OCI-LY7 (cell line): ENCODE data around the gene KIAA1328. TPM values are rescaled to one million over a fixed set of nuclear protein-coding genes. Genes with fewer than 3 reads are reported as not detected.

ENCODE experiments used
- BruUV-seq: library from RNA; stranded (reverse); fragments of 400-500 nt; replicated peaks from 2 replicates; lab custom pipeline; 2021; lab: Mats Ljungman, UMichigan
- CTCF ChIA-PET: fragments of 300-600 bp; sonication (Branson Sonifier 250); formaldehyde crosslinking; loops from one replicate; lab custom pipeline; 2022; ENCODE audit warnings: antibody characterized with exemption; ENCODE audit not compliant: unreplicated experiment; lab: Charles Lee
- POLR2A ChIA-PET: fragments of 300-600 bp; sonication (Branson Sonifier 250); formaldehyde crosslinking; loops from one replicate; lab custom pipeline; 2022; ENCODE audit warnings: antibody characterized with exemption; lab: Charles Lee
- DNase-seq: peaks from one replicate; pipeline ENCODE4 v3.0.0-alpha.2; 2015; ENCODE audit warnings: low spot score
- H2AFZ ChIP-seq: fragments of 200-600 bp; sonication (generic), shearing (Covaris generic); 2 replicates; pipeline ENCODE4 v1.6.1; 2014; ENCODE audit warnings: mild to moderate bottlenecking, antibody characterized with exemption, low read length, moderate library complexity
- H3K27ac ChIP-seq: fragments of 200-600 bp; sonication (generic); 2 replicates; pipeline ENCODE4 v1.5.1; 2014; ENCODE audit warnings: mixed run types, low read depth, mild to moderate bottlenecking, moderate library complexity, low read length, inconsistent platforms; ENCODE audit not compliant: poor library complexity, severe bottlenecking
- H3K36me3 ChIP-seq: fragments of 200-600 bp; sonication (generic); 2 replicates; pipeline ENCODE4 v1.6.1; 2014; ENCODE audit warnings: mild to moderate bottlenecking, antibody characterized with exemption, low read length, moderate library complexity, mixed read lengths; ENCODE audit not compliant: insufficient read depth
- H3K4me1 ChIP-seq: fragments of 200-600 bp; sonication (generic); 2 replicates; pipeline ENCODE4 v1.5.1; 2014; ENCODE audit warnings: mild to moderate bottlenecking, low read length; ENCODE audit not compliant: insufficient read depth, poor library complexity, severe bottlenecking
- H3K4me2 ChIP-seq: fragments of 200-600 bp; sonication (generic); 2 replicates; pipeline ENCODE4 v1.6.1; 2014; ENCODE audit warnings: mild to moderate bottlenecking, low read length
- H3K4me3 ChIP-seq: fragments of 200-600 bp; sonication (generic); 2 replicates; pipeline ENCODE4 v1.5.1; 2014; ENCODE audit warnings: mild to moderate bottlenecking, low read depth, low read length; ENCODE audit not compliant: poor library complexity, severe bottlenecking
- H3K79me2 ChIP-seq: fragments of 200-600 bp; sonication (generic); 2 replicates; pipeline ENCODE4 v1.6.1; 2016; ENCODE audit warnings: low read depth, mild to moderate bottlenecking, low read length, moderate library complexity, mixed read lengths; ENCODE audit not compliant: insufficient read depth
- H3K9me2 ChIP-seq: fragments of 200-600 bp; sonication (generic); 2 replicates; pipeline ENCODE4 v1.6.1; 2016; ENCODE audit warnings: mild to moderate bottlenecking, low read length, mixed read lengths; ENCODE audit not compliant: insufficient read depth
- H3K9me3 ChIP-seq: fragments of 200-600 bp; sonication (generic); 2 replicates; pipeline ENCODE4 v1.6.1; 2014; ENCODE audit warnings: mild to moderate bottlenecking, mixed run types, low read length, mixed read lengths
- H4K20me1 ChIP-seq: fragments of 200-600 bp; sonication (generic); 2 replicates; pipeline ENCODE4 v1.6.1; 2014; ENCODE audit warnings: mild to moderate bottlenecking, antibody characterized with exemption, low read length, moderate library complexity, mixed read lengths; ENCODE audit not compliant: insufficient read depth
- EZH2phosphoT487 ChIP-seq: fragments of 200-600 bp; sonication (generic); IDR thresholded peaks from 2 replicates; pipeline ENCODE4 v1.6.1; 2018; ENCODE audit warnings: low read depth, borderline replicate concordance, mild to moderate bottlenecking, mixed run types, antibody characterized with exemption, low read length, moderate library complexity, mixed read lengths
- intact Hi-C: fragments of 100-400 bp; cut with micrococcal nuclease; formaldehyde crosslinking; loops from one replicate; pipeline ENCODE4 v1.10.0; 2022; ENCODE audit not compliant: unreplicated experiment
- total RNA-seq, 2 experiments: library from RNA; depleted of rRNA in 1 of 2; stranded (reverse); fragments of >200 nt in 1 of 2; shearing (Covaris generic) in 1 of 2; gene quantifications; 2 replicates each; pipeline ENCODE4 v1.2.3, GENCODE V29; 2014 to 2022
- TF ChIP-seq, protein P1 (sequence below): fragments of 200-600 bp; sonication (generic); conservative IDR thresholded peaks from 2 replicates; pipeline ENCODE4 v1.5.1; 2014; ENCODE audit warnings: mild to moderate bottlenecking, antibody characterized with exemption, low read length, moderate library complexity, mixed read lengths

Gene KIAA1328
- total RNA-seq, 2 experiments from 2014 or later: 3.0 to 5.8 TPM

DNA sequence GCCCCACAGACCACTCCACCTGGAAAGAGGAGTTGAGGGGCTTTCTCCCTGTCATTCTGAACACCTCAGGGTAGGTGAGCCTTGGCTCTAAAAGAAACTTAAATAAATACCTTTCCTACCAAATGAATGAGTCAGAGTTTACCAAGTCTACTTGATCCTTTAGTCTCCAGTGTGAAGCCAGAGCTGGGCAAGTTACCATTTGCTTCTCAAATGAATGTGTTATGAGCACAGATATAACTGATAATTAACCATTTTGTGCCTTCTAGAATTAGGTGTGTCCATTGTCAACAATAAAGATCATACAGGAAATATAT lies 347.7 kb downstream of the KIAA1328 start:
- H3K9me3 ChIP-seq: no peaks in the 10 kb centered on the region
- H2AFZ ChIP-seq: no peak overlapping the region
- H3K4me3 ChIP-seq: no peak overlapping the region
- DNase-seq: no peak
- no peaks in the 10 kb centered on the region for H3K9me2 ChIP-seq
- H3K27ac ChIP-seq: no peak overlapping the region
- intact Hi-C loops: no loop called here
- no peaks in the 10 kb centered on the region for H3K79me2 ChIP-seq
- H3K4me2 ChIP-seq: no peak overlapping the region
- TF ChIP-seq, protein P1, sequence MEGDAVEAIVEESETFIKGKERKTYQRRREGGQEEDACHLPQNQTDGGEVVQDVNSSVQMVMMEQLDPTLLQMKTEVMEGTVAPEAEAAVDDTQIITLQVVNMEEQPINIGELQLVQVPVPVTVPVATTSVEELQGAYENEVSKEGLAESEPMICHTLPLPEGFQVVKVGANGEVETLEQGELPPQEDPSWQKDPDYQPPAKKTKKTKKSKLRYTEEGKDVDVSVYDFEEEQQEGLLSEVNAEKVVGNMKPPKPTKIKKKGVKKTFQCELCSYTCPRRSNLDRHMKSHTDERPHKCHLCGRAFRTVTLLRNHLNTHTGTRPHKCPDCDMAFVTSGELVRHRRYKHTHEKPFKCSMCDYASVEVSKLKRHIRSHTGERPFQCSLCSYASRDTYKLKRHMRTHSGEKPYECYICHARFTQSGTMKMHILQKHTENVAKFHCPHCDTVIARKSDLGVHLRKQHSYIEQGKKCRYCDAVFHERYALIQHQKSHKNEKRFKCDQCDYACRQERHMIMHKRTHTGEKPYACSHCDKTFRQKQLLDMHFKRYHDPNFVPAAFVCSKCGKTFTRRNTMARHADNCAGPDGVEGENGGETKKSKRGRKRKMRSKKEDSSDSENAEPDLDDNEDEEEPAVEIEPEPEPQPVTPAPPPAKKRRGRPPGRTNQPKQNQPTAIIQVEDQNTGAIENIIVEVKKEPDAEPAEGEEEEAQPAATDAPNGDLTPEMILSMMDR: no peak
- no peak for TF ChIP-seq EZH2phosphoT487
- BruUV-seq: no TSS peak
- CTCF ChIA-PET: no interaction called here
- H3K36me3 ChIP-seq: no peaks in the 10 kb centered on the region
- no peaks in the 10 kb centered on the region for H3K4me1 ChIP-seq
- POLR2A ChIA-PET: no interaction called here
- H4K20me1 ChIP-seq: no peaks in the 10 kb centered on the region

DNA sequence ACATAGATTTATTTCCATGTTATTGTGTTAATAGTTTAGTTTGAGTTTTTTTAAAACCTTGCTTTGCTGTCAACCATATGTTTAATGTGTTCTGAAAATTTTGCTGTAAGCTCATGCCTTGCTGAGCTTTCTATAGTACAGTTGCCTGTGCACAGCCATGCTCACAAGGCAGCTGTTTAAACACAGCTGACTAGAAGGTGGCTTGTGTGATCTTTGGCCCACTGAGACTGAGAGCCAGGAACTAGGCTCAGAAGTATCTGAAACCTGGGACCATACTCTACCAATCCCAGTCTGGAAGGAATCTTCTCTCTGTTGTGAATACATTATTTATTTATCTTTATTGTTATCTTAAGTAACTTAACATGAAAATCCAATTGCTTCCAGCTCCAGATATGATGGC lies 350.5 kb downstream of the KIAA1328 start:
- H3K27ac ChIP-seq: no peak overlapping the region
- no peaks in the 10 kb centered on the region for H3K9me2 ChIP-seq
- intact Hi-C loops: no loop called here
- H2AFZ ChIP-seq: no peak overlapping the region
- H3K9me3 ChIP-seq: no peaks in the 10 kb centered on the region
- TF ChIP-seq, protein P1: no peak
- TF ChIP-seq EZH2phosphoT487: no peak
- no peaks in the 10 kb centered on the region for H3K36me3 ChIP-seq
- ChIA-PET CTCF (no interaction called here), POLR2A (no interaction called here)
- H3K79me2 ChIP-seq: no peaks in the 10 kb centered on the region
- H3K4me3 ChIP-seq: no peak overlapping the region
- DNase-seq: no peak
- no peak overlapping the region for H3K4me2 ChIP-seq
- no TSS peak for BruUV-seq
- H3K4me1 ChIP-seq: no peaks in the 10 kb centered on the region
- no peaks in the 10 kb centered on the region for H4K20me1 ChIP-seq

DNA sequence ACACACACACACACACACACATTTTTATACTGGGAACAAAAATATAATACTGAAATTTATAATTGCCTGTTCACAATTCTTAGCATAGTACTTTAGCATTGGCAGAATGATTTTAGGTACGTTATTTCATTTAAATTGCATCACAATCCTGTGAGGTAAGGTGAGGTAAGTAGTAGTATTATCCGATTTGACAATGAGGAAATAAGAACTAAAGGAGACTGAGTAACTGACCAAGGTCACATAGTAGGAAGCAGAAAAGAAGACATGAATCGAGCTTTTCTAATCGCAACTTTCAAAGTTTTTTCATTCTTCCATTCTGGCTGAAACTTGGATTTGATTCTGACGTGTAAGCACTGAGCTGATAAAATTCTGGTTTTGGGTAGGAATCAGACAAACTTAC lies 351.2 kb downstream of the KIAA1328 start:
- no peaks in the 10 kb centered on the region for H3K4me1 ChIP-seq
- H2AFZ ChIP-seq: no peak overlapping the region
- H3K9me3 ChIP-seq: no peaks in the 10 kb centered on the region
- no peaks in the 10 kb centered on the region for H3K36me3 ChIP-seq
- intact Hi-C loops: no loop called here
- no peaks in the 10 kb centered on the region for H4K20me1 ChIP-seq
- ChIA-PET CTCF (no interaction called here), POLR2A (no interaction called here)
- H3K27ac ChIP-seq: no peak overlapping the region
- no peak overlapping the region for H3K4me2 ChIP-seq
- BruUV-seq: no TSS peak
- no peaks in the 10 kb centered on the region for H3K79me2 ChIP-seq
- no peak overlapping the region for H3K4me3 ChIP-seq
- DNase-seq: no peak
- TF ChIP-seq, protein P1: no peak
- no peak for TF ChIP-seq EZH2phosphoT487
- no peaks in the 10 kb centered on the region for H3K9me2 ChIP-seq
